CD4-positive, alpha-beta T cell treated with Interleukin-6 at 100 ng/mL for 8 hours (primary cell): ENCODE data around the gene FOXL2.

ENCODE experiments used
- DNase-seq: peaks from one replicate; pipeline ENCODE4 v3.0.0-alpha.2; 2020; ENCODE audit warnings: mixed read lengths, low spot score

FOXL2 gene

GRCh38 chr3:138946663-138947494 is at the start of gene FOXL2, which contains the start of gene FOXL2NB:
Gene FOXL2 (minus strand): TSS chr3:138947137. CDS start chr3:138946722, 415 bp downstream.
Gene FOXL2NB (plus strand): TSS chr3:138947217. CDS start chr3:138947365, 148 bp downstream.
- DNase-seq, result no peak

DNA sequence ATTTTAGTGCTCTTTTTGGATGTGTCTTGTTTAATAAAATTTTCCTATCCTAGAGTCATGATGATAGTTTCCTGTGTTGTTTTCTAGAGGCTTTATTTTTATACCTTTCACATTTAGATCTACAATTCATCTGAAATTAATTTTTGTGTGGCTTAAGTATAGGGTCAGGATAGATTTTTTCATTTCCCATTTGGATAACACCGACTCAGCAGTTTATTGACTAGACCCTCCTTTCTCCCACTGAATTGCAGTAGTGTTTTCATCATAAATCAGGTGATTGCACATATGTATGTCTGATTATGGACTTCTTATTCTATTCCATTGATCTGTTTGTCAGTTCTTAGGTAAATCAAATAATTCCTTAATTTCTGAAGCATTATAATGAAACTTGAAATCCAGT is 48.8 kb upstream of the FOXL2 start:
- no peak for DNase-seq

DNA sequence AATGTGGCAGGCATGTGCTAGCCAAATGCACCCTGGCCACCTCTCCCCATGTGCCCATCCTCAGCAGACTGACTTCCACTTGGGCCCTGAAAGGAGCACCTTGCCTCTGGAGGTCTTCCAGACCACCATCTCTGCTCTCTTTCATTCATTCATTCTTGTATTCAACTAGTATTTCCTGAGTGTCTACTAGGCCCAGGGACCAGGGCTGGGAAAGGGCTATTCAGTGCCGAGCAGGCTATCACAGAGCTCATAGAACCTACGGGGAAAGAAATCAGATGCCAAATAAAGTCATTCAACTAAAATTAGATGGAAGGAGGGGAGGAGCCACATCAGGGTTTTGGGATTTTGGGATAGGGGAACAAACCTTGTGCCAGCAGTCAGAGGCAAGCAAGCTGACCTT is 40.2 kb upstream of the FOXL2 start:
- DNase-seq, result no peak

- DNase-seq, result no peak
Observed at GRCh38 chr3:138985932-138986331, 39.0 kb upstream of the FOXL2 start.

GRCh38 chr3:138984816-138985215 is 37.9 kb upstream of the FOXL2 start:
- DNase-seq, result no peak

GRCh38 chr3:138976047-138976446 is 29.1 kb upstream of the FOXL2 start:
- no peak for DNase-seq

DNA sequence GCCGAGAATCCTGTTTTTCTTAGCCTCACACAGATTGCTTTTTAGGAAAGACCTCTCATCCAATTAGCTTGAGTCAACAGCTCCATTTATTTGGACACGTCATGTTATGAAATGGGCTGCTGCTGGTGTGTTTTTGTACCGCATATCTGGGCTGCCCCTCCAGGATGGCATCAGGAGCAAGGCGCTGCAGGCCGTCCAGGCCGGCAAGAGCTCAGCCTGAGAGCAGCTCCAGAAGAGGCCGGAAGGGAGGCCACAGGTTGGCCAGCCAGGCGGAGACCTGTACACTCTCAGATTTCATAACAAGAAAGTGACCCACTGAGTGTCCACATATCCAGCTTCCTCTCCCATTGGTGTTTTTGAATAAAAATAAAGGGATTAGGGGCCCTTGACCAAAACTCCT is 28.4 kb upstream of the FOXL2 start:
- no peak for DNase-seq

DNA sequence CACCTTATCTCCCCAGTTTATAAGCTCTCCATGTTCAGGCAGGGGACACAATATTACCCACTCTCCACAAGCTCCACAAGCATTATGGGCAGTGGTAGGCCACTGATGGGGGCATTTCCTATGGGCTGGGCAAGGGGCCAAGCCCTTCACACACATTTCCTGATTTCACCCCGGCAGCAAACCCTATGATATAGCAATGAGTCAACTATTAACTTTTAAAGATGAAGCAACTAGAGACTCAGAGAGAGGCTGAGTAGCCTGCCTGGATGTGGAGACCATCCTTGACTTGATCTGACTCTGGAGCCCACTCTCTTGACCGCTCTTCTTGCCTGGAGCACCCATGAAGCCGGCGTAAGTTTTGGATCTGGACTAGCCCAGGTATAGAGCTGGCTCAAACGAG is 27.5 kb upstream of the FOXL2 start:
- no peak for DNase-seq

DNA sequence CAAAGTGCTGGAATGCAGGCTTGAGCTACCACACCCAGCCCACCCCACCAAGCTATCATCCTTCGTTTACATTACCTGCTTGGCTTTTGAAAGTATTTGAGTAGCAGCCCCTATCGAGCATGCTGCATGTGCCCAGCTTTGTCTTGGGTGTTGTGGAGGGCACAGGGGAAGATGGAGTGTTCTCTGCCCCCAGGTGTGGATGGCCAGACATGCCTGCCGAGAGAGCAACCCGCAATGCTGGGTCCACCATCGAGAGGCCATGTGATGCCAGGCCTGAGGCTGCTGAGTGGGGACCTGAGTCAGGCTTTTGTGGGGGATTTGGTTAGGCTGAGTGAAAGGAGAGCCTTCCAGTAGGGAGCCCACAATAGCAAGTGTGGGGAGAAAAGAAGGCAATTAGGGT is 26.0 kb upstream of the FOXL2 start:
- DNase-seq, result no peak

DNA sequence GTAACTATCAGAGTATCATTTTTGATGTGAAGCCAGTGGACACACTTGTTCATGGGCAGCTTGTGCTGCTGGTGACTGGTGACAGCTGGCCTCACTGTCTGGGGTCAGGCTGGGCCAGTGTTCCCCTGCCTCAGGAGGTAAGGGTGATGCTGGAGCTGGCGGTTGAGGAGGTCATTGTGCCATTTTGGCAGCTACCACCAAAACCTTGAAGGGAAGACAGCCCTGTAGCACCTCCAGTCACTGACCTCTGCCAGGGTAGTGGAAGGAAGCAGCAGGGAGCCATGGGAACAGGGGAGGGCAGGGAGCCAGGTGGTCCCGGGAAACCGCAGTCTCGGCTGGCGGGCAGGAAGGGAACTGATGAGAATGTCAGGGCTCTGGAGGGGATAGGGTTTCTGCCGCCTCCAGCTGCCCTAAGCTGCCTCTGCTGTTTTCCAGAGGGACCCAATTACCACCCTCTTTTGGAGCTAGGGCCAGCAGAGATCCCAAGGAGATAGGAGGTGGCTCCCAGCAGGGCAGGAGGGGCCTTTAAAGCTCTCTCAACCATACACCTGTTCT is 24.9 kb upstream of the FOXL2 start:
- no peak for DNase-seq

DNA sequence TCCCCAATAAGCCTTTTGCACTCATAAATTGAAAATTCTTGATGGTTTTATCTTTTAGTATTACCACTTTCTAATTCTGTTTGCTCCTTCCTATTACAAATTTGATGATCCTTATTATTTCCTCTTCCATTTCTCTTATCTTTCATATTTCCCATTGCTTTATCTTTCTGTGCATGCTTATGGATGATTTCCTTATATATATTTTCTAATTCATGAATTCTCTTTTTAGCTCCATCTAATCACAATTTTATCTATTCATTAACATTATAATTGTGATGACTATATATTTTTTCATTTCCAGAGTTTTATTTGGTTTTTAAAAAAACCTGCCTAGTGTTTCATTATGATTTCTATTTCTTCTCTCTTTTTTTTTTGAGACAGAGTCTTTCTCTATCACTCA is 18.0 kb upstream of the FOXL2 start:
- DNase-seq, result no peak

- DNase-seq, result no peak
Observed at GRCh38 chr3:138964264-138964663, 17.3 kb upstream of the FOXL2 start.

DNA sequence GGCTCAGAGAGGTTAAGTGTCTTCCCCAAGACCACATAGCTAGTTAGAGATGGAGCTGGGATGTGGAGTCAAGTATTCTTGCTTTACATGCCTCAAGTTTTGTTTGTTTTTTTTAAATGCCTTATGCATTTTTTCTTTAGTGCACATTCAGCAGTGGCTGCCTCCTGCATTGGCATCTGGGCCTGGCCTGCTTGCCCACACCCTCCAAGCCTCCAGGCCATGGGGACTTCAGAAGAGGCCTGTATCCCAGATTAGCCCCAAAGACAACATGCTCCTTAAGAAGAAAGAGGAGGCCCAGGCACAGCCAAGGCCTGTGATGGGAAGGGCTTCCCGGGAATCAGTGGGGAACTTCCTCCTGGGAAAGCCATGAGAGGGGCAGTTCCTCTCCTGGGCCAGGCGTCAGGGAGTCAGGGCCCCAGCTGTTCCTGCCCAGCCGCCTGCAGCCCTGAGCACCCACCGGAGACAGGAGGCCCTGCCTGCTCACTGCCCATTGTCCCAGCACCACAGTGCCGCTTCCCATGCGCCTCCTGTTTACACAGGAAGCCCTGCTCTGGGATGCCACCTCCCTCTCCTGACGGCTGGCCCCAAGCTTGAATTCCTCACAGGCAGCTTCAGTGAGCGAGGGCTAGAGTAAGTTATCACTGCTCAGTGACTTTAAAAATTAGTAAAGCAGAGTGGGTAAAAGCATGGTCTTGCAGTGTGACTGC is 16.1 kb upstream of the FOXL2 start:
- DNase-seq, result no peak

DNA sequence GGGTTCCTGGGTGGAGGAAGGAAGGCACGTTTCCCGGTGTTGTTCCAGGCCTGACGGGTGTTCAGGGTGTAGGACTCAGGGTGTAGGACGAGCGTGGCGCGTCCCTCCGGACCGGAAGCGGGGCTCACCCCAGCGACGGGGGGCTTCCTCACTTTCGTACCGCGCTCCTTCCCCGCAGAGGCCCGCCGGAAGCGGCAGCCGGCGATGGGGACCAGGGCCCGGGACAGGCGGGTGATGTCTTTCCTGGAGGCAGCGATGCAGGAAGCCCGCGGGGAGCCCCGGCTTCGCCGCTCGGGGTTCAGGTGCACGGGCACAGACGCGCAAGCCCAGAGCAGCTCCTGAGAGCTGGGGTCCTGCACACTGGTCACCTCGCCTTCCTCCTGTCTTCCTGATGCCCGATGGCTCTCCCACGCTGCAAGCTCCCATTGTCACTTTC is 13.5 kb upstream of the FOXL2 start:
- no peak for DNase-seq

GRCh38 chr3:138950701-138951100 is 3.8 kb upstream of the FOXL2 start:
- no peak for DNase-seq

- no peak for DNase-seq
Observed at GRCh38 chr3:138950006-138950644, 3.2 kb upstream of the FOXL2 start.

- no peak for DNase-seq
Observed at GRCh38 chr3:138949445-138950005, 2.6 kb upstream of the FOXL2 start.

DNA sequence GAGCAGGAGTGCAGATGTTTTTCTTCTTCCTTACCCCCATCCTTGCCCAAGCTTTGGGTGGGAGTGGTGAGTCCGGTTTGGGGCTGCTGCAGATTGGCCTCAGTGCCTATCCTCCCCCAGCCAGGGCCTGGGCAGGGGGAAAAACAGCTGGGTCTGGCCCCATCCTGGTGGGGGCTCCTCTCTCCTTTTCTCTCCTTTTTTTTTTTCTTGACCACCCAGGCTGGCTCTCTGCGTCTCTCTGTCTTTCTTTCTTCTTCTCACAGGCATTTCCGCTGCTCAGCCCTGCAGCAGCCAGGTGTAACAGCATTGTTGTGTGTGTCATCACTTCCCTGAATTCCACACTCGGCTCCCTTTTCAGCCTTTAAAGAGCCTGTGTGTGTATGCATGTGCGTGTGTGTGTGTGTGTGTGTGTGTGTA is 2.1 kb upstream of the FOXL2 start:
- no peak for DNase-seq

DNA sequence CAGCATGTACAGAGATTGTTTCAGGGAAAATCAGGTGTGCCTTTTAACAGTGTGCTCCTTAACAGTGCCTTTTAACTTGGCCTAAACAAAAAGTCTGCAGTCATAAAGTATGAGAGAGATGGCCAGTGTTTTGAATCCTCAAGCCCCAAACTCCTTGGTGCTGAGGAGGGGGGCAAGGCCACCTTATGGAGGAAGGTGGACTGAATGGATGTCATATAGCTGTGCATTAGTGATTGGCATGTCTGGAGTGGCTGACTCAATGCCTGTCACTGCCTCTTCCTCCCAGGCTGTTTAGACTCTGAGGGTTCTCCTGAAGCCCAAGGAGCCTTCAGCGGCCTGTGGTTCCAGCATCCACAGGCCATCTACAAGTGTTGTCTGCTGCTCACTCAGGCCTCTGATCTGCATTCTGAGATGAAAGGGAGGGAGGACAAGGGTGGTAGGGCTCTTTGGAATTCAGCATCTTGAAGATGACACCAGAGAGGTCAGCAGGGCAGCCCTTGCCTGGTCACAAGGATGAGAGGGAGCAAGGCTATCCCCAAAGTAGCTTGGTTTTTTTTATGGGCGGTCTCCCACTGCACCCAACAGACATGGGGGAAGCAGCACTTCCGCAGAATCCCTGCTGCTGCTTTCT is 1.5 kb upstream of the FOXL2 start:
- no peak for DNase-seq

- no peak for DNase-seq
Observed at GRCh38 chr3:138947495-138948121, 671 bp upstream of the FOXL2 start.
